Cortex of kidney (tissue), 1 donor: ENCODE results near the gene SH3D19.
"Not testable (repeated sequence)": the region's sequence is repeated elsewhere in the genome, so short reads cannot be mapped to it uniquely, and the experiment has no call there.

ENCODE experiments used
- DNase-seq: peaks from one replicate; lab custom pipeline; 2025; lab: John Stamatoyannopoulos, UW

Gene SH3D19

GRCh38 chr4:151267822-151268535 is 57.4 kb downstream of the SH3D19 start:
- no peak for DNase-seq

- no peak for DNase-seq
These were observed 58.3 kb downstream of the SH3D19 start for GRCh38 chr4:151267104-151267503.

DNA sequence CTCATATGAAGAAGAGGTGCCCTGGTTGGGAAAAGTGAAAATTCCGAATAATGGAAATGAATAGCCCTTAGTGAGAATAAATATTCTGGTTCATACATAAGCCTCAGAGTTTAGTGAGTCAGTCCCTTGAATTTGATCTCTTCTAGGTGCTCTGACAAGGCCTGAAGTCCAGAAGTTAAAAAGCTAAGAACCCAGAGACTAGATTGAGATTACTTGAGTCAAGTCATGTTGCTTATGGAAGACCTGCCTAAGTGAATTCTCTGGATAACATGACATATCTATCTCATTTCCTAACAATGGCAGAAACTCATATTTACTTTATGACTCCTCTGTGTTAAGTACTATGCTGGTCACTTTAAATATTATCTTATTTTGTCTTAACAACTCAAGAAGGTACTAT is 58.9 kb downstream of the SH3D19 start:
- DNase-seq: no peak

DNA sequence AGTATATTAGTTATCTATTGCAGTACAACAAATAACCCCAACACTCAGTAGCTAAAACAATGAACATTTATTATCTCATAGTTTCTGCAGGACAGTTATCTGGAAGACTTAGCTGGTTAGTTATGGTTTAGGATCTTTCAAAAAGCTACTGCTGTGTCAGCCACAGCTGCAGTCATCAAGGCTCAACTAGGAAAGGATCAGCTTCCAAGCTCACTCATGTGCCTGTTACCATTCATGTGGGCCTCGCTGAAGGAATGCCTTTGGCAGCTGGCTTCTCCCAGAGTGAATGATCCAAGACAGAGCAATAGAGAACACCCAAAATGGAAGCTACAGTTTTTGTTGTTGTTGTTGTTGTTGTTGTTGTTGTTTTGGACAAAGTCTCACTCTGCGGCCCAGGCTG is 62.0 kb downstream of the SH3D19 start:
- no peak for DNase-seq

DNA sequence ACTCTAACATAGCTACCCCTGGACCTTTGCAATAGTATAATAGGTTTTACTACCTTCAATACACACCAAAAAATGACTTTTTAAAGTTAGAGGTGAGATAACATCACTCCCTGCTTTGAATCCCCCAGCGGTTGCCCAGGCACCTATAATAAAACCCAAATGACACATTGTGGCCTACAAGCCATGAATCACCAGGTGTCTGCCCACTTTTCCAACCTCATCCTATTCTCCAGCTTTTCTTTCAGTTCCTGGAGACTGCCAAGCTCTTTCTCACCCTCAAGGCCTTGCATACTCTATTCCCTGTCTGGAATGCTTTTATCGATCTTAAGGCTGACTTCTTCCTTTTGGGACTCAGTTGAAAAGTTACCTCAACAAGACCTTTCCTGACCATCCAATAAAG is 64.9 kb downstream of the SH3D19 start:
- DNase-seq: no peak

- no peak for DNase-seq
These were observed 65.7 kb downstream of the SH3D19 start for GRCh38 chr4:151259752-151260151.

- no peak for DNase-seq
These were observed 67.7 kb downstream of the SH3D19 start for GRCh38 chr4:151257704-151258103.

DNA sequence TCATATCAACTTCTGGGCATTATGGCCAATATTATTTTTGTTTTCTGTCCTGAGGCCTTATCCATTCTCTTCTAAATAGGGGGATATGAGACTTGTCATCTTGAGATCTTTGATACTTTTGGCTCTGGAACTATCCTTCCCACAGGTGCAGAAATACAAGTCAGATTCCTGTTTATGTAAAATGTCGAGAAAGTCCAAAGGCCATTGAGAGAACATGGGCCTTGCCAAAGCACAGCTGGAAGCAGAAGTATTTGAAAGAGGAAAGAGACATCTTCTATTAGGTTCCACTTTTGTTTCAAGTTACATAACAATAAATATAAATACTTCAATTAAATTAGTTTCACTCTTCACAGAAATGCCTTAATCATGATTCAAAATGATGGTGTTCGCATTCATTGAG is 69.3 kb downstream of the SH3D19 start:
- no peak for DNase-seq

GRCh38 chr4:151255680-151256079 is 69.7 kb downstream of the SH3D19 start:
- not testable (repeated sequence) for DNase-seq

DNA sequence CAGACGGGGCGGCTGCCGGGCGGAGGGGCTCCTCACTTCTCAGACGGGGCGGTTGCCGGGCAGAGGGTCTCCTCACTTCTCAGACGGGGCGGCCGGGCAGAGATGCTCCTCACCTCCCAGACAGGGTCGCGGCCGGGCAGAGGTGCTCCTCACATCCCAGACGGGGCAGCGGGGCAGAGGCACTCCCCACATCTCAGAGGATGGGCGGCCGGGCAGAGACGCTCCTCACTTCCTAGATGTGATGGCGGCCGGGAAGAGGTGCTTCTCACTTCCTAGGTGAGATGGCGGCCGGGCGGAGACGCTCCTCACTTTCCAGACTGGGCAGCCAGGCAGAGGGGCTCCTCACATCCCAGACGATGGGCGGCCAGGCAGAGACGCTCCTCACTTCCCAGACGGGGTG is 70.2 kb downstream of the SH3D19 start:
- DNase-seq: not testable (repeated sequence)

- no peak for DNase-seq
These were observed 73.7 kb downstream of the SH3D19 start for GRCh38 chr4:151251603-151252304.

DNA sequence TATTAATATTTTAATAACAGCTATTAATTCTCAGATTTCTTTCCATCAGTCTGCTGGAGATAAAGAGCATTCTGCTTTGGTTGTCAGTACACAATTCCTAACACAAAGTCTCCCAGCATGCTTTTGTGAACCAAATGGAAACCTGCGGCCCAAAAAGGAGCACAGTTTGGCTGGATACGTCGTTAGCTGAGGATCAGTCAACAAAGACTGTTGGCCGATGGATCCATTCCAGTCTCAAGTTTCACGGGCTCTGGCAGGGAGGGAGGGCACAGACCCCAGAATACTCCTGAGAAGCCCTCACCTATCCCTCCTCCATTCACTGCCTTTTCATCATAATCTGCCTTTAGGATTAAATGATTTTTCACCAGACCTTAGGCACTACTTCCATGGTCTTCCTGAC is 74.7 kb downstream of the SH3D19 start:
- no peak for DNase-seq

- no peak for DNase-seq
These were observed 76.9 kb downstream of the SH3D19 start for GRCh38 chr4:151248519-151248918.

DNA sequence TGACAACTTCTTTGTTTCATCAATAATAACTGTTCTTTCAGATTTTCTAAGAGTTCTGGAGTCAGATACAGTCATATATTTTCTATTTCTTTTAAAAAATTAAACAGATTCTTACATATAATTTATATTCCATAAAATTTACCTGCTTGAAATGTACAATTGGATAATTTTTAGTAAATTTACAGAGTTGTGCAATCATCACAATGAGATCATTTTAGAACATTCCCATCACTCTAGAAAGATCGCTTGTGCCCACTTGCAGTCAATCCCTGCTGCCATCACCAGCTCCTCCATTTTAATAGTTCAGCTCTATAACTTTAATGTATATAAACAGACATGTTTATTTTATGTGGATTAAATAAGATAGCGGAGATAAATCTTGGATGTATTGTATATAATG is 78.0 kb downstream of the SH3D19 start:
- no peak for DNase-seq

DNA sequence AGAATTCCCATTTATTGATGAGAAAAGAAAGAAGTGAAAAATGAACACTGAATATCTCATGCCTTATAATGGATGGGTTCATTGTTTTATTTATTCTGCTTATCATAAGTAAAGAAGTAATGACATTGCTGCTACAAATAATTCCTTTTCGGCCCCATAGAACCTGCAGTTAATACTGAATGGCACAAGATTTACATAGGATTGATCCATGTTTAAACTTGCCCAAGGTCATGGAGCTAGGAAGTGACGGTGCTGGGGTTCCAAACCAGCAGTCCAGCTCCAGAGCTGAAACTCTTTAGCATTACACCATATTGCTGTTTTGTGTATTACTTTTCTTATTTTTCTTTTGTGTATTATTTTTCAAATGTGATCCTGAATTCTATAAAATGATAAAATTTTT is 78.7 kb downstream of the SH3D19 start:
- DNase-seq: no peak

DNA sequence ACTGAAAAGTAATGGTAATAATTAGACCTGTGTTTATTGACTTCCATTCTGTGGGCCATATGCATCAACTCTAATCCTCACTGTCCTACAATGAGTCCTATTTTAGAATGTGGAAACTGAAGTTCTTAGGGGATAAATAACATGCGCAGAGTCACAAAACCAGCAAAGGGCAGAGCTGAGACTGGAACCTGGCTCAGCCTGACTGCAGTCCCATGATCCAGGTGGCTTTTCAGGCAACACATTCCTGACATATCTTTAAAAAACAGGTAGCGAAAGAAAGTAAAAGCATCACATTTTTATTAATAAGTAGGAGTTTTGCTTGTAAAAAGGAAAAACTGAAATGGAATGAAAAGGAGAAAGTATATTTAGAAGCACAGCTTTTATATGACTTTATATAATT is 83.1 kb downstream of the SH3D19 start:
- DNase-seq: no peak

DNA sequence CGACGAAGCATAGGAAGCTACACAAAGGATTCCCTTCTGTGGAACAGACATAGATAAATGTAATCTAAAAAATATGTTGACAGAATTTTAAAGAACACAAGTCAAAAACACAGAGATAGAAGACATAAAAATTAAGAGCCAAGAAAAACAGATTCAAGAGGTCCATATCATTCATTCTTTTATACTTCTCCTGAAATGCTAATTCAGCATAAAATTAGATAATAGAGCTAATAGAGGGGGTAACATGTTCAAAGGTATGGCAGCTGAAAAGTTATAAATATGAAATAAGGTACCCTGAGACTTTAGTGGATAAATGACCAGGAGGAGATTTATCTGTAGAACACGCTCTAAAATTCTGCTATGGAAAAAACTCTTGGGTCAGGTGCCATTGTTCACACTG is 85.8 kb downstream of the SH3D19 start:
- no peak for DNase-seq

DNA sequence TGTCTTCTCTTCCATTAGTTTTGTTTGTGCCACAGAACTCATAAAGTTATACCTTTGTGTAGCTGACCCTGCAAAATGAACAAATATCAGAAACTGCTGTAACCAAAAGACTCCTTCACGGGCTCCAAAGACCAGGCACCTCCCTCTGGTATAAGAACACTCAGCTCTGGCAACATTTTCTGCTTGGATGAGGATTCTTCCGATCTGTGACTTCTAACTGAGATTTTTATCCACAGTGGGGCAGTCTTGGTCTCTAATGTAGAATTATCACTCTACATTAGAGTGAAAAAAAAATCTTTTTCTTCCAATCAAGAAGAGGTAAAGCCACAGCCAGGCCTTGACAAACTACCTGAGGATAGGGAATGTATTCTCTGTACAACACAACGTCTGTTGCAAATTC is 86.9 kb downstream of the SH3D19 start:
- DNase-seq: no peak

- DNase-seq: no peak
These were observed 89.4 kb downstream of the SH3D19 start for GRCh38 chr4:151236036-151236435.

- DNase-seq: not testable (repeated sequence)
These were observed 90.0 kb downstream of the SH3D19 start for GRCh38 chr4:151235373-151235772.

- DNase-seq: no peak
These were observed 91.8 kb downstream of the SH3D19 start for GRCh38 chr4:151233600-151233999.

DNA sequence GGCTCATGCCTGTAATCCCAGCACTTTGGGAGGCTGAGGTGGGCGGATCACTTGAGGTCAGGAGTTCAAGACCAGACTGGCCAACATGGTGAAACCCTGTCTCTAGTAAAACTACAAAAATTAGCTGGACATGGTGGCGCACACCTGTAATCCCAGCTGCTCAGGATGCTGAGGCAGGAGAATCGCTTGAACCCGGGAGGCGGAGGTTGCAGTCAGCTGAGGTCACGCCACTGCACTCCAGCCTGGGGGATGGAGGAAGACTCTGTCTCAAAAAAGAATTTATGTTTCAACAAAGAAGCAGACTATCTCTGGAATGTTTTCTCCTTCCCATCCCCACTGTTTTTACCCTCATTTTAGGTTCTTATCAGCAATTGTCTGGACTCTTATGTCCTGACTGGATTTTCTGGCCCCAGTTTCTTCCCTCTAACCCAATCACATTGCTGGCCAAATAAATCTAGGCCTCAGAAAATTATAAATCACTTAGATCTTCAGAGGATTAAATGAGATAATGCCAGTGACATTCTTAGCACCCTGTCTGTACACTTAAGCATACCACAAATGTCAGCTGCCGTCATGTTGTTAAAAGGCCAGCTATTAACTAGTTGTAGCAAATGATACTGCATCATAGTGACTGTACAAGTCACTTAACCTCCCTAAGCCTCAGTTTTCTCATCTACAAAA is 93.3 kb downstream of the SH3D19 start:
- no peak for DNase-seq
